Stimulated activated CD8-positive, alpha-beta memory T cell treated with anti-CD3 and anti-CD28 coated beads, Interleukin-15, amount 100 ng/mL, for 1 hour (primary cell): ENCODE measurements around the gene GBF1.

Source experiments
- DNase-seq: peaks from one replicate; pipeline ENCODE4 v3.0.0-alpha.2; 2020; ENCODE audit warnings: low read depth

GBF1 gene

GRCh38 chr10:102422545-102423129, 177.3 kb downstream of the GBF1 start:
- no peak for DNase-seq

GRCh38 chr10:102423372-102423968, 178.1 kb downstream of the GBF1 start:
- DNase-seq: no peak

- DNase-seq: no peak
These were observed 178.8 kb downstream of the GBF1 start for GRCh38 chr10:102424145-102424544.

GRCh38 chr10:102424916-102425315, 179.6 kb downstream of the GBF1 start:
- no peak for DNase-seq

- no peak for DNase-seq
These were observed 180.1 kb downstream of the GBF1 start for GRCh38 chr10:102425444-102425843.

- no peak for DNase-seq
These were observed 181.5 kb downstream of the GBF1 start for GRCh38 chr10:102426803-102427287.

GRCh38 chr10:102429468-102429867, 184.1 kb downstream of the GBF1 start:
- no peak for DNase-seq

- DNase-seq: no peak
These were observed 186.3 kb downstream of the GBF1 start for GRCh38 chr10:102431452-102432124.
